Activated T-cell treated with anti-CD3 and anti-CD28 coated beads, Interleukin-2, amount 50 U/mL, for 4 hours (primary cell): ENCODE results near the gene CASQ2. TPM values are rescaled to one million over a fixed set of nuclear protein-coding genes. Genes with fewer than 3 reads are reported as not detected.

Experiments used
- ATAC-seq, 2 donors: fragments of 200-7000 bp; cut with Tn5 transposase; one replicate each; pipeline ENCODE4 v1.10.0; 2021
- DNase-seq: peaks from one replicate; pipeline ENCODE4 v3.0.0-alpha.2; 2020
- H3K27me3 Mint-ChIP-seq: one replicate; pipeline ENCODE4 v1.8.0; 2021; ENCODE audit warnings: low read depth, mixed read lengths
- H3K36me3 Mint-ChIP-seq: one replicate; pipeline ENCODE4 v1.8.0; 2022; ENCODE audit warnings: mixed read lengths; ENCODE audit not compliant: insufficient read depth
- H3K4me1 Mint-ChIP-seq: one replicate; pipeline ENCODE4 v1.8.0; 2021; ENCODE audit warnings: low read depth, mixed read lengths
- H3K4me3 Mint-ChIP-seq: one replicate; pipeline ENCODE4 v1.8.0; 2021; ENCODE audit warnings: mild to moderate bottlenecking, moderate library complexity, mixed read lengths
- H3K9me3 Mint-ChIP-seq: one replicate; pipeline ENCODE4 v1.8.0; 2021; ENCODE audit warnings: mixed read lengths
- total RNA-seq, 3 donors: library from RNA; stranded (reverse); gene quantifications; one replicate each; pipeline ENCODE4 v1.2.1, GENCODE V29; 2021

The CASQ2 gene
- total RNA-seq, 3 donors from 2014 or later = not detected

DNA sequence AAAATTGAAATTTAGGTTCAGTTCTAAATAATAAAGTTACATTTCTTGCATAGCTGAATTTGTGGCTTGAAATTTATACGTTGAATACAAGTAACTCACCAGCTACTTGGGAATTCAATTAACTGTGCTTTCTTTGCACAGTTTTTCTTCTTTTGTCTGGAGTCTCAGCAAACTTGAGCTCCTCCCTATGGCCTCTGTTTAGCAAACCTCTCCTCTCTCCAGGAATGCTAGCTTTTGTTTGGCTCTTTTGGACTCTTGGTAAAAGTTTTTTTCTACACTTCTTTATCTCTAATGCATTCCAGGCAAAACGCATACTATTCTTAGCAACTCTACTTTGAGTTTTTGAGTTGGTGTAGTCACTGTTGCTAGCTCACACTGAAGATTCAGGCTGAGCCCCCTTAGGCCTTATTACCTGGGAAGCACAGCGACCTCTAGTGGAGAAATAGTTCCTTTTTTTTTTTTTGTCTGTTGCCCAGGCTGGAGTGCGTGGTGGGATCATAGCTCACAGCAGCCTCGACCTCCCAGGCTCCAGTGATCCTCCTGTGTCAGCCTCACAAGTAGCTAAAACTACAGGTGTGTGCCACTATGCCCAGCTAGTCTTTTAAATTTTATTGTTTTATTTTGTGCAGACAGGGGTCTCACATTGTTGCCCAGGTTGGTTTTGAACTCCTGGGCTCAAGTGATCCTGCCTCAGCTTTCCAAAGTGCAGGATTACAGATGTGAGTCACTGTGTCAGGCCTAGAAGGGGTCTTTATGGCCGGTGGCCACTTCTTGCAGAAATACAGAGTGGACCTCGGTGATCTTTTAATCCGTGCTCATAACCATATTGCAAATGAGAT, 61.7 kb downstream of the CASQ2 start:
- DNase-seq = no peak

DNA sequence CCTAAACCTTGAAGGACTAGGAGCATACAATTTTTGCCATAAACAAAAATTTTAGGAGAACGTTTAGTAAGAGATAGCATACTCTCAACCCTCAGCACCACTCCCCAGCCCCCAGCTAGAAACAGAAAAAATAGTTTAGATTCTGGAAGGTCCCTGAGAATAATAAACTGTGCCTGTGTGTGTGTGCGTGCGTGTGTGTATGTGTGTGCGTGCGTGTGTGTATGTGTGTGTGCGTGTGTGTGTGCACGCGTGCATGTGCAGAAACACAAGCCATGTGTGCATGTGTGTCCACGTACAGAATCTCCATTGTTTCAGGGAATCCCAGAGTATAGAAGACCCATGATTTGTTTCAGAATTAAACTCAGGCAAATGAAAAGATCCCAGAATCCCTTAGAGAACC, 62.6 kb downstream of the CASQ2 start:
- Mint-ChIP-seq H3K9me3 (no peaks in the 10 kb centered on the region), H3K27me3 (peaks cover 26% of the 10 kb centered on the region), H3K36me3 (no peaks in the 10 kb centered on the region), H3K4me3 (no peak overlapping the region), H3K4me1 (no peaks in the 10 kb centered on the region)
- no peak for ATAC-seq
- DNase-seq = no peak

More for the DNA sequence above, 61.7 kb downstream of the CASQ2 start:
- no peak overlapping the region for H3K4me3 Mint-ChIP-seq
- no peaks in the 10 kb centered on the region for H3K9me3 Mint-ChIP-seq
- no peaks in the 10 kb centered on the region for H3K36me3 Mint-ChIP-seq
- ATAC-seq = no peak
- H3K4me1 Mint-ChIP-seq = no peaks in the 10 kb centered on the region
- peaks cover 23% of the 10 kb centered on the region for H3K27me3 Mint-ChIP-seq

DNA sequence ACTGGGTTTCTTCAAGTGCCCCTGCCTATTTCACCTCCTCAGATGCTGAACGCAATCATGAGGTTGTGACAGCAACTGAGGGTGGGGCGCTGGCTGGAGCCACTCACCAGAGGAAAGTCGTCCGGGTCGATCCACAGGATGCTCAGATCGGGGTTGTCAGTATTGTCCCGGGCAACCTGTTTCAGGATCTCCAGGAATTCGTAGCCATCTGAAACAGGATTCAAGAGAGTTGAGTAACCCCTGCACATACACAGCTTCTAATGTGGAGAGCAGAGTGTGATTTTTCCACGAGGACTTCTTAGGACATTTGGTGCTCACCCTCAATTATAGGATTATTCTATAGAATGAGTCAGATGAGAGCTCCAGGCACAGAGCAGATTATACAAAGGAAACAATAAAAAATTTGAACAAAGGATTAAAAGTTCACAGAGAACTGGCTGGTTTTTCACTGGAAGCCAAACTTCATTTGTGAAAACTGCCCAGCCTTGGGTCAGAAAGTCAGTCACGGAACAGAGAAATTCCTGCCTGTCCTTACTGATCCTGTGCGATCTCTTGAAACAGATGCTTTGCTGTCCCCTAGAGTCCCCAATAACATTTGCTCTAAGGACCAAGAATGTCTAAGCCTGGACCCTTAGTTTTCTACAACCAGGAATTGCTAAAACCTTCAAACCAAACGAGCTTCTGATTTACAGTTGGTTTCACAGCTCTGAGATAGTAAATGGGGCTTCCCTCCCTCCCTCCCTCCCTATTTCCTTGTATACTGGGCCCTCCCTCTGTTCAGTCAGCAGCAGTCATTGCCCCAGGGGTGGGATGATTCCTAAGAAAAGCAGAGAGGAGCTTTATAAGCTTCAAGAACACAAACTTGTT, 63.2 kb downstream of the CASQ2 start:
- H3K9me3 Mint-ChIP-seq = no peaks in the 10 kb centered on the region

DNA sequence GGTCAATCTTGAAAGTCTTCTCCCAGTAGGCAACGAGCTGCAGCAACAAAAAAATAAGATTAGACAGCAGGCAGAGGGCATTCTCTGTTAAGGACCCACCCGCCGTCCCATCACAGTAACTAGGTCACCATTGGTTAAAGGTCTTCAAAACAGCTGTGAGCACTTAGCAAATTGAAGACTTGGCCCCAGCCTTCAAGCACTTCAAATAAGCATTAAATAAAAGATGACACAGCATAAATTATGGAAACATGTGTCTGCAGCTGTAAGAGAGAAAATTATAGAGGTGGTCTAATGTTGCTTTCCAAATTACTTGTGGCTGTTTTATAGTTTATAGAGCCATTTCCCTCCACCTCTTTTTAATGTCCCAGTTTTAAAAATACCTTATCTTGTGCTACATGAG, 65.6 kb downstream of the CASQ2 start:
- ATAC-seq (no peak), DNase-seq (no peak)
- Mint-ChIP-seq H3K4me1 (no peaks in the 10 kb centered on the region), H3K9me3 (no peaks in the 10 kb centered on the region), H3K4me3 (no peak overlapping the region), H3K27me3 (peaks cover 18% of the 10 kb centered on the region), H3K36me3 (no peaks in the 10 kb centered on the region)

More for the DNA sequence above, 63.2 kb downstream of the CASQ2 start:
- H3K27me3 Mint-ChIP-seq = peaks cover 26% of the 10 kb centered on the region
- H3K36me3 Mint-ChIP-seq = no peaks in the 10 kb centered on the region
- no peaks in the 10 kb centered on the region for H3K4me1 Mint-ChIP-seq
- ATAC-seq (no peak), DNase-seq (no peak)
- no peak overlapping the region for H3K4me3 Mint-ChIP-seq

DNA sequence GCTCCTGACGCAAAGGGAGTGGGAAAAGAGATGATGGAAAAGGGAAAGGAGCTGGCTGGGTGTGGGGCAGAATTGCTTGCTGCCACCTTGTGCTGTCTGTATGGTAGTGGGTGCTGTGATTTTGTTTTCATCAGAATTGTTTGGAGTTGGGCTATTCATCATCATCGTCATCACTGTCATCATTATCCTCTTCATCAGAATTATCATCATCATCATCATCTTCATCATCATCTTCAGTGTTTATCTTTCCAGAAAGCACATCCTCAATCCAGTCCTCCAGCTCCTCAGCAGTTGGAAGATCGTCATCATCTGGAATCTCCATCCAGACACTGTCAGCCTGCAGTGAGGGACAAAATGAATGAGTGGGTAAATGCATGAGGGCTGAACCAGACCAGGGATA, 67.4 kb downstream of the CASQ2 start:
- Mint-ChIP-seq H3K36me3 (no peaks in the 10 kb centered on the region), H3K27me3 (peaks cover 11% of the 10 kb centered on the region), H3K4me3 (no peak overlapping the region), H3K4me1 (no peaks in the 10 kb centered on the region), H3K9me3 (no peaks in the 10 kb centered on the region)
- ATAC-seq = no peak
- no peak for DNase-seq

DNA sequence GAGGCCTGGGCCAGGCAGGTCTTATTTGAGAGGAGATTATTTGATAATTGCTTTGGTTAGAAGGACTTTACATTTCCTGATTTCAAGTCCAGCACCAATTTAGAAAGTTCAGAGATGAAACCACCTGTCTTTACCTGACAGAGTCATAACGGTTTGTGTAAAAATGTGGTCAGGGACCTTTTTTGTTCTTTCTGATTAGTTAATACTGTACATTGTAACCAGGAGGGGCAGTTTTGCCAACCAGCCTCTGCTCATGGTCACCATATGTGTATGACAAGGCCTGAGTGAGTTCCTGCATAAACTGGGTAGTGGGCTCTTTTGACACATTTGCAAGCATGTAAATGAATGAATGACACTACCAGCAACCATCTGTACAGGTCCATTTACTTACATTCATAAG, 70.9 kb downstream of the CASQ2 start:
- Mint-ChIP-seq H3K27me3 (peaks cover 11% of the 10 kb centered on the region), H3K36me3 (no peaks in the 10 kb centered on the region), H3K4me3 (no peak overlapping the region), H3K9me3 (no peaks in the 10 kb centered on the region), H3K4me1 (no peaks in the 10 kb centered on the region)
- ATAC-seq = no peak
- DNase-seq = no peak

DNA sequence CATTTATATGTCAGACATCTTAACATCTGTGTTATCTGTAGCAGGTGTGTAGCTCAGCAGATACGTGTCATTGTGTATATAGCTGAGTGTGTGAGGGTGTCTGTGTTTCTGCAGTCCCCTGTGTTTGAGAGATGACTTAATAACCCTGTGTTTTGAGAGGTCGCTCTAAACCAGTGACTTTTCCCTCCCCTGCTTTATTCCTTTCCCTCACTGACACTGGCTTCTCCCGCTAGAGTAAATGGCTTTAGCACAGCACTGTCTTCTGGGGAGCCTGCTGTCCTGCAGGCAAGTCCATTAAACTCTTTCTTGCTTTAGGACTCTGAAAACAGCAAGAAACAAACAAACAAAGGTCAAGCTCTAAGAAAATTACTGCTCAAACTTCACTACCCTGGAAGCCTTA, 73.7 kb downstream of the CASQ2 start:
- no peaks in the 10 kb centered on the region for H3K4me1 Mint-ChIP-seq
- peaks cover 3% of the 10 kb centered on the region for H3K36me3 Mint-ChIP-seq
- ATAC-seq (no peak), DNase-seq (no peak)
- H3K27me3 Mint-ChIP-seq = peaks cover 4% of the 10 kb centered on the region
- no peak overlapping the region for H3K4me3 Mint-ChIP-seq
- H3K9me3 Mint-ChIP-seq = no peaks in the 10 kb centered on the region

DNA sequence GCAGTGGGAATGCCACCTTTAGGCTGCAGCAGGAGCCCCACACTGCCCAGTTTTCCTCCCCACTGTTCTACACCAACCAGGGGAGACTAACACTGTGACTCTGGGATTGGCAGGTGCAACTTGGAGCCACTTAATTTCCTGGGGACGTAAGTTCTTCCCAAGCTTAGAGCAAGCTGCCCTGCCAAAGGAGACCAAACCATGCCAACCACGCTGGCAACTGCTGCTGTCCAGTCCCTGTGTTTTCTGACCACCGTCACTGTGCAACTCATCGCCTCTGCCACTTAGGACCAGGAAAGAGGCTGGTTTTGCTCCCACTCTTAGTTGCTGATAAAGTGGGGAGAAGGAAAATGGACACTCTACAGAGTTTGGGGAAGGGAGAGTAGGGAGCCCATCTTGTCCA, 76.3 kb downstream of the CASQ2 start:
- no peak overlapping the region for H3K4me3 Mint-ChIP-seq
- H3K36me3 Mint-ChIP-seq = peaks cover 3% of the 10 kb centered on the region

DNA sequence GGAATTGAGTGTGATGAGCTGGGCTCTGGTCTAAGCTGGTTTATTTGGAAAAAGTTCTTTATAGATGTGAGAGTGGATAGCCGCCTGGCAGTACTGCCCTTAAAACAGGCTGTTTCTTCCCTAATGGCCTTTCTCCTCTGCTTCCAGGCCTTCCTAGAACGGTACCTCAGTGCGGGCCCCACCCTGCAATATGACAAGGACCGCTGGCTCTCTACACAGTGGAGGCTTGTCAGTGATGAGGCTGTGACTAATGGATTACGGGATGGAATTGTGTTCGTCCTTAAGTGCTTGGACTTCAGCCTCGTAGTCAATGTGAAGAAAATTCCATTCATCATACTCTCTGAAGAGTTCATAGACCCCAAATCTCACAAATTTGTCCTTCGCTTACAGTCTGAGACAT, 77.5 kb downstream of the CASQ2 start:
- Mint-ChIP-seq H3K27me3 (no peaks in the 10 kb centered on the region), H3K4me1 (no peaks in the 10 kb centered on the region), H3K36me3 (peaks cover 3% of the 10 kb centered on the region), H3K9me3 (no peaks in the 10 kb centered on the region), H3K4me3 (no peak overlapping the region)
- ATAC-seq = no peak
- DNase-seq = no peak

More for the DNA sequence above, 76.3 kb downstream of the CASQ2 start:
- ATAC-seq = no peak
- DNase-seq = no peak
- H3K4me1 Mint-ChIP-seq = no peaks in the 10 kb centered on the region
- no peaks in the 10 kb centered on the region for H3K27me3 Mint-ChIP-seq
- no peaks in the 10 kb centered on the region for H3K9me3 Mint-ChIP-seq

DNA sequence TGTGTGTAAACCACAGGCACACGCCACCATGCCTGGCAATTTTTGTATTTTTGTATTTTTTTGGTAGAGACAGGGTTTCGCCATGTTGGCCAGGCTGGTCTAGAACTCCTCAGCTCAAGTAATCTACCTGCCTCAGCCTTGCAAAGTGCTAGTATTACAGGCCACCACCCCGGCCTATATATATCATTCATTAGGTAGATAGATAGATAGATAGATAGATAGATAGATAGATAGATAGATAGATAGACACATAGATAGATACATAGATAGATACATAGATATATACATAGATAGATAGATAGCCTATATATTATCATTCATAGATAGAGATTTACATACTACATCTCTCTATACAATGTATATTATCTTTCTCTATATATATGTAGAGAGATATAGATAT, 80.8 kb downstream of the CASQ2 start:
- Mint-ChIP-seq H3K9me3 (no peaks in the 10 kb centered on the region), H3K4me1 (no peaks in the 10 kb centered on the region), H3K27me3 (no peaks in the 10 kb centered on the region), H3K36me3 (peaks cover 5% of the 10 kb centered on the region), H3K4me3 (no peak overlapping the region)
- no peak for ATAC-seq
- no peak for DNase-seq

DNA sequence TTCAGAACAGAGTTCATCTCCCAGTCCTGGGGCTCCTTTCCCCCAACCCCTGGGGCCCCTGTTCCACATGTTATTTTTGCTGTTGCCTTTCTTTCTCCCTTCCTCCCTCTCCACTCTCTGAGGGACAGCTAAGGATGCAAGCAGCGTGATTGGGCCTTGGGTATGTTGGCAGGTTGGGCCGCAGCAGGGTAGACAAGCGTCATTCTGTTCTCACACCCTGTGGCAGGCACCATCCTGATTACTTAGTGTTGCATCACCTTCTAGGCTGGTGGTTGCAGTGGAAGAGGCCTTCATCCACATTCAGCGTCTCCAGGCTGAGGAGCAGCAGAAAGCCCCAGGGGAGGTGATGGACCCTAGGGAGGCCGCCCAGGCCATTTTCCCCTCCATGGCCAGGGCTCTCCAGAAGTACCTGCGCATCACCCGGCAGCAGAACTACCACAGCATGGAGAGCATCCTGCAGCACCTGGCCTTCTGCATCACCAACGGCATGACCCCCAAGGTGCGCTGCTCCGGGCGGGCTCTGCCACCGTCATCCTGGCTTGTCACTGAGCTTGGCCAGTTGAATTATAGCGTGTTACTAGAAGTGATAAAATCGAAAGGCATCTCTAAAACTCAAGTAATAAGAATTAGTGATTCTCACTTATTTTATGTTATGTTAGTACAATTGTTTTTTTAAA, 83.3 kb downstream of the CASQ2 start:
- DNase-seq = no peak
- Mint-ChIP-seq H3K4me3 (no peak overlapping the region), H3K36me3 (peaks cover 4% of the 10 kb centered on the region), H3K9me3 (no peaks in the 10 kb centered on the region), H3K27me3 (no peaks in the 10 kb centered on the region), H3K4me1 (no peaks in the 10 kb centered on the region)
- no peak for ATAC-seq

DNA sequence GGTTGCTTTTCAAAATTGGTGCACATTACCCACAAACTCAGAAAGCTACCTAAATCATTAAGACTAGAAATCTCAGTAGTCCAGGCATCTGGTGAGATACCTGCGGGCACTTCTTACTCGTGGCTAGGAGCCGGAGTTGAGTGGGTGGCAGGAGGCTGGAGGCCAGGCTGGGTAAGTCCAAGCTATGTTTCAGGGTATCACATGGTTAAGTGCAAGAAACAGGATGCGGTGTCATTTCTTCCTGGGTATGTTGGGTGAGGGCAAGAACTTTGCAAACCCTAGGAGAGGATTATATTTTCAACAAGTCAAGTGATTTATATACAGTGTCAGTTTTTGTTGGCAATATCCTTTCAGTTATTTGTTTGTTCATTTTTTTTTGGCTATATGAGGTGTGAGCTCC, 85.7 kb downstream of the CASQ2 start:
- H3K27me3 Mint-ChIP-seq = no peaks in the 10 kb centered on the region
- ATAC-seq (no peak), DNase-seq (no peak)
- H3K4me3 Mint-ChIP-seq = no peak overlapping the region
- no peaks in the 10 kb centered on the region for H3K9me3 Mint-ChIP-seq
- H3K36me3 Mint-ChIP-seq = peaks cover 2% of the 10 kb centered on the region
- no peaks in the 10 kb centered on the region for H3K4me1 Mint-ChIP-seq

DNA sequence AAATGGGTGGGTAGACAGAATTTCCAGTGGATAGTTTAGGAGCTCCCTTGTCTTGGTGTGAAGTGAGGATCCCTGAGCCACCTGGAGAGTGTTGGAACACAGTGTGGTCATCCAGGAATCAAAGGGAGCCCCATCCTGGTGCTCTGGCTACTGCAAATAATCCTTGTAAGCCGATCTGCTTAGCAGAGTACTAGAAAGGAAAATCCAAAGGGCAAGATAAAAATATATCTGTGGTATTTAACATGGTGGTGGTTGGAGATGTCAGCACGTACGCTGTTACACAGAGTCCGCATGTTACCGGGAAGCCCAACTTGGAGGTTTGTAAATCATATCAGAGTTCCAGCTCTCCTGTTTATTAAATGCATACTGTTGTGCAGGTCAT, 87.8 kb downstream of the CASQ2 start:
- no peaks in the 10 kb centered on the region for H3K4me1 Mint-ChIP-seq
- no peak for ATAC-seq
- H3K4me3 Mint-ChIP-seq = no peak overlapping the region
- peaks cover 2% of the 10 kb centered on the region for H3K36me3 Mint-ChIP-seq
- H3K9me3 Mint-ChIP-seq = no peaks in the 10 kb centered on the region
- no peaks in the 10 kb centered on the region for H3K27me3 Mint-ChIP-seq
- no peak for DNase-seq

DNA sequence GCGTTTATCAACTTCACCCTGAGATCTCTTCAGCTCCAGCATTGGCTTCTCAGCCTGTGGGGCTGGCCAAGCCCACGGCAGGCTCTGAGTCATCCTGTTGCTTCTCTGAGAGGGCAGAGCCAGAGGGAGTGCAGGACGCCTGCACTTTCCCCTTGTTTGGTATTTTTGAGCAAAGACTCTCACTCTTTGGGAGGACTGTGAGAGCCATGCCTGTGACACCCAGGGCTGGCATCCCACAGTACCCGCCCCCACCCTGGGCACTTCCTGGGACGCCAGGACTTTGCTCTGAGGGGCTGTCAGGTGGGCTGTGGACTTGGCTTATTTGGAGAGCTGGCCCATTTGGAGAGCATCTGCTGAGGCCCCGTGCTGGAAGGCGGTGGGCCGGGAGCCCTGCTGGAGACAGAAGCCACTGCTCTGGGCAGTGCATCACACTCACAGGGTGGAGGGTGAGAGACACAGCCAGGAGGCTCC, 89.3 kb downstream of the CASQ2 start:
- Mint-ChIP-seq H3K36me3 (no peaks in the 10 kb centered on the region), H3K9me3 (no peaks in the 10 kb centered on the region), H3K4me1 (no peaks in the 10 kb centered on the region), H3K27me3 (no peaks in the 10 kb centered on the region), H3K4me3 (no peak overlapping the region)
- DNase-seq (no peak), ATAC-seq (no peak)
